GM18907 (cell line): ENCODE results near the gene SESN1.

Experiments used
- ATAC-seq: cut with Tn5 transposase; IDR thresholded peaks from one replicate; pipeline ENCODE4 v1.9.1; 2021; ENCODE audit warnings: mild to moderate bottlenecking, moderate library complexity; ENCODE audit not compliant: unreplicated experiment

Gene SESN1

GRCh38 chr6:108942556-108943492 lies 151.8 kb downstream of the SESN1 start:
- no peak for ATAC-seq

DNA sequence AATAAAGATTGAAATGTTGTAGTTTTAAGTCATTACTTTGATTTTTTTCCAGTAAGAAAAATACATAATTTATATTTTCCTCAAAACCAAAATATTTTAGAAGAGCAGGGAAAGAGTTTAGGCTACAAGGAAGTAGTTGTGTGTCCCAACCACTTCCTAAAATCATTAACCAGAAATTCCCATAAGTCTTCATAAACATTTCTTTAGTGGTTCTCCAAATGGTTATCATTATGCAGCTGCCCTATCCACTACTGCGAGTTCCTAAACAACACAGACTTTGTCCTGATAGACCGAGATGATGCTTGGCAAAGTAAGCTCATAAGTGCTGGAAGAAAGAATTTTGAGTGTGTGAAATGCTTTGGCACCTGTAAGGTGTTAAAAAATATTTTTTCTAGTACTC lies 152.8 kb downstream of the SESN1 start:
- no peak for ATAC-seq

GRCh38 chr6:108941281-108941680 lies 153.4 kb downstream of the SESN1 start:
- ATAC-seq, result no peak

DNA sequence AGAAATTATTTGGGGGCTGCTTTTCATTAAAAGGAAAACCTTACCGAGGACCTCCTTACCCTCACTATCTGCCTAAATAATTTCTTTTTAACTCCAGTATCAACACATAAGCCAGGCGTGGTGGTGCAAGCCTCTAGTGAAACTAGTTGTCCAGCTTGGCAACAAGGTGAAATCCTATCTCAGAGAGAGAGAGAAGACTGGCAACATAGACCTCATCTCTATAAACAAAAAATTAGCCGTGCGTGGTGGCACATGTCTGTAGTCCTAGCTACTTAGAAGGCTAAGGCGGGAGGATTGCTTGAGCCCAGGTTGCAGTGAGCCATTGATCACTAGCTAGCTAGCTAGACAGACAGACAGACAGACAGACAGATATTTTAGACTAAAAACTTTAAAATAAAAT lies 153.9 kb downstream of the SESN1 start:
- no peak for ATAC-seq

DNA sequence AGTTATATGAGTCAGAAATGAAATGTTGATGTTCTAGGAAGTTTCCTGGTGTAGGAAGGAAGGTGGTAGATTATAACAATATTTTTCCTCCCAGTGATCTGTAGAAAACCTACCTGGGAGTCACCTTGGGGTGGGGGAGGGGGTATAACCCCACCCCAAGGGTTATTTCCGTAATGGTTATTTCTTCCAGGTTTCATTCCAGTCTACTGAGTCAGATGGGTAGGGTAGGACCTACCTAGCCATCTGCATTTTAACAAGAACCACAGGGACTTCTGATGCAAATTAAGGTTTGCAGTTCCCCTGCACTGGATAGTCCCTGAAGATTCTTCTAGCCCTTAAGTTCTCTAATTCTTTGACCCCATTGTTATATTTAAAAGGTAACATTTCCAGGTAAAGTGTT lies 157.5 kb downstream of the SESN1 start:
- no peak for ATAC-seq
